ENCODE results near the gene SLCO6A1.

SLCO6A1 gene

GRCh38 chr5:102453716-102454115, 45.1 kb downstream of the SLCO6A1 start:
- no peak for DNase-seq (ENCODE audit: low spot score)

GRCh38 chr5:102451082-102451481, 47.7 kb downstream of the SLCO6A1 start:
- no peak for DNase-seq (ENCODE audit: low spot score)

GRCh38 chr5:102450313-102450990, 48.3 kb downstream of the SLCO6A1 start:
- peak; percentile 28 for DNase-seq (ENCODE audit: low spot score)

GRCh38 chr5:102433473-102433872, 65.3 kb downstream of the SLCO6A1 start:
- DNase-seq (ENCODE audit: low spot score) = no peak

GRCh38 chr5:102421647-102422046, 77.2 kb downstream of the SLCO6A1 start:
- DNase-seq (ENCODE audit: low spot score) = no peak

GRCh38 chr5:102418531-102418930, 80.3 kb downstream of the SLCO6A1 start:
- no peak for DNase-seq (ENCODE audit: low spot score)

GRCh38 chr5:102414448-102414847, 84.4 kb downstream of the SLCO6A1 start:
- DNase-seq (ENCODE audit: low spot score) = no peak

- no peak for DNase-seq (ENCODE audit: low spot score)
Observed at GRCh38 chr5:102388235-102388634, 110.6 kb downstream of the SLCO6A1 start.

- no peak for DNase-seq (ENCODE audit: low spot score)
Observed at GRCh38 chr5:102385365-102385764, 113.4 kb downstream of the SLCO6A1 start.

GRCh38 chr5:102380174-102380573, 118.6 kb downstream of the SLCO6A1 start:
- DNase-seq (ENCODE audit: low spot score) = no peak

GRCh38 chr5:102375876-102376275, 122.9 kb downstream of the SLCO6A1 start:
- DNase-seq (ENCODE audit: low spot score) = no peak

- no peak for DNase-seq (ENCODE audit: low spot score)
Observed at GRCh38 chr5:102375272-102375671, 123.5 kb downstream of the SLCO6A1 start.

- DNase-seq (ENCODE audit: low spot score) = no peak
Observed at GRCh38 chr5:102368392-102368791, 130.4 kb downstream of the SLCO6A1 start.

- peak; percentile 63 for DNase-seq (ENCODE audit: low spot score)
Observed at GRCh38 chr5:102341681-102342288, 157.0 kb downstream of the SLCO6A1 start.

GRCh38 chr5:102324714-102325113, 174.1 kb downstream of the SLCO6A1 start:
- DNase-seq (ENCODE audit: low spot score) = no peak

All from D341Med (cell line).